ENCODE data around the gene AQP2. TPM values are rescaled to one million over a fixed set of nuclear protein-coding genes. Genes with fewer than 3 reads are reported as not detected.

The AQP2 gene
- polyA plus RNA-seq, 1 of the 3 experiments (the other 2 are of a cell fraction) = not detected

GRCh38 chr12:49951411-49952240, 1.1 kb downstream of the AQP2 start (continued):
- TF ChIP-seq POLR2AphosphoS5 (IDR thresholded peaks at IDR 0.05; ENCODE audit: low read depth, low read length) (no peak), CTCF (IDR thresholded peaks at IDR 0.05) (no peak)

- peaks cover 0 to 16% of the 10 kb centered on the region in 2 experiments; a peak in 1 of 4 replicates for H3K4me1 ChIP-seq (ENCODE audit: control insufficient read depth in 1 of 2, insufficient read depth in 2 of 2, low read depth in 1 of 2, low read length in 1 of 2)
- no peak overlapping the region for H3K27ac ChIP-seq (ENCODE audit: low read depth in 2 of 2, low read length in 1 of 2)
- no peak overlapping the region for H3K9ac ChIP-seq
- TF ChIP-seq ZBTB33 (IDR thresholded peaks at IDR 0.05; ENCODE audit: borderline replicate concordance, low read depth) = no peak
- no peak for TF ChIP-seq MAX (IDR thresholded peaks at IDR 0.05; ENCODE audit: low read depth)
- TF ChIP-seq SIN3A (IDR thresholded peaks at IDR 0.05; ENCODE audit: borderline replicate concordance, low read depth, low read length) = no peak
- no peak for TF ChIP-seq FOSL2 (IDR thresholded peaks at IDR 0.05; ENCODE audit: borderline replicate concordance, low read depth)
- TF ChIP-seq SMC3 (IDR thresholded peaks at IDR 0.05; ENCODE audit: low read depth, low read length) = no peak
- no peak for TF ChIP-seq TCF12 (IDR thresholded peaks at IDR 0.05)
- no peaks in the 10 kb centered on the region for H3K27me3 ChIP-seq (ENCODE audit: insufficient read depth)
- POLR2A ChIA-PET = no interaction called here
- H4K20me1 ChIP-seq (ENCODE audit: insufficient read depth) = no peaks in the 10 kb centered on the region
- H3K9me3 ChIP-seq = no peaks in the 10 kb centered on the region
- CTCF ChIA-PET = interaction anchor here (0.7 to 4.5 kb wide), 5 partner anchors 13 to 175 kb away, joined by 3 to 36 read pairs (median 6); no protein-coding TSS in a partner anchor
- no peak overlapping the region for H3K4me2 ChIP-seq
- no peak for DNase-seq
- WGBS (ENCODE audit: low lambda C conversion rate) = 100% methylated on average over 1 of the region's 1 CpG
- no peaks in the 10 kb centered on the region for H3K9me2 ChIP-seq
- H3F3A ChIP-seq (replicated peaks; ENCODE audit: insufficient read depth) = no peaks in the 10 kb centered on the region
- no peak overlapping the region for H3K4me3 ChIP-seq (ENCODE audit: low read depth in 2 of 2, low read length in 1 of 2)
- H3K36me3 ChIP-seq (replicated peaks in 1 of 2; ENCODE audit: control insufficient read depth in 1 of 2, insufficient read depth in 2 of 2, low read length in 1 of 2) = no peaks in the 10 kb centered on the region
- no peaks in the 10 kb centered on the region for H3K79me2 ChIP-seq (ENCODE audit: insufficient read depth)
- no peak overlapping the region for H2AFZ ChIP-seq (ENCODE audit: low read depth)
These were observed 2.0 kb downstream of the AQP2 start for GRCh38 chr12:49952391-49953055.

- no peaks in the 10 kb centered on the region for H3K79me2 ChIP-seq (ENCODE audit: insufficient read depth)
- H3K27me3 ChIP-seq (ENCODE audit: insufficient read depth) = no peaks in the 10 kb centered on the region
- H3K4me3 ChIP-seq (ENCODE audit: low read depth in 2 of 2, low read length in 1 of 2) = no peak overlapping the region
- POLR2A ChIA-PET = no interaction called here
- H3K36me3 ChIP-seq (replicated peaks in 1 of 2; ENCODE audit: control insufficient read depth in 1 of 2, insufficient read depth in 2 of 2, low read length in 1 of 2) = no peaks in the 10 kb centered on the region
- CTCF ChIA-PET = interaction anchor here (0.7 to 4.5 kb wide), 5 partner anchors 12 to 176 kb away, joined by 3 to 36 read pairs (median 3); no protein-coding TSS in a partner anchor
- no peaks in the 10 kb centered on the region for H3K9me3 ChIP-seq
- H4K20me1 ChIP-seq (ENCODE audit: insufficient read depth) = no peaks in the 10 kb centered on the region
- H3K4me2 ChIP-seq = no peak overlapping the region
- DNase-seq = no peak
- no peak overlapping the region for H2AFZ ChIP-seq (ENCODE audit: low read depth)
- no peaks in the 10 kb centered on the region for H3F3A ChIP-seq (replicated peaks; ENCODE audit: insufficient read depth)
- no peak overlapping the region for H3K9ac ChIP-seq
- 83% methylated on average over 4 of the region's 4 CpGs for WGBS (ENCODE audit: low lambda C conversion rate)
- no peaks in the 10 kb centered on the region for H3K9me2 ChIP-seq
- H3K27ac ChIP-seq (ENCODE audit: low read depth in 2 of 2, low read length in 1 of 2) = no peak overlapping the region
- H3K4me1 ChIP-seq (ENCODE audit: control insufficient read depth in 1 of 2, insufficient read depth in 2 of 2, low read depth in 1 of 2, low read length in 1 of 2) = peaks cover 0 to 16% of the 10 kb centered on the region in 2 experiments; a peak in 1 of 4 replicates
- no peak for TF ChIP-seq CTCF (IDR thresholded peaks at IDR 0.05)
- no peak for TF ChIP-seq REST (IDR thresholded peaks at IDR 0.05; ENCODE audit: low read depth, low read length)
- TF ChIP-seq ELF1 (IDR thresholded peaks at IDR 0.05) = no peak
- TF ChIP-seq POLR2AphosphoS5 (IDR thresholded peaks at IDR 0.05; ENCODE audit: low read depth, low read length) = no peak
- no peak for TF ChIP-seq RFX5 (IDR thresholded peaks at IDR 0.05; ENCODE audit: low read length)
- no peak for TF ChIP-seq YY1 (IDR thresholded peaks at IDR 0.05; ENCODE audit: low read depth)
These were observed 2.6 kb downstream of the AQP2 start for GRCh38 chr12:49953151-49953550.

All from SK-N-SH (cell line).